H9 (cell line): ENCODE results near the gene CLMN. TPM values are rescaled to one million over a fixed set of nuclear protein-coding genes. Genes with fewer than 3 reads are reported as not detected.

Source experiments
- DNase-seq: peaks from one replicate; pipeline ENCODE4 v3.0.0-alpha.2; 2017
- H2AFZ ChIP-seq: one replicate; pipeline ENCODE4 v1.6.1; 2013; ENCODE audit warnings: mild to moderate bottlenecking, low read length, control low read depth, moderate library complexity
- H2AK5ac ChIP-seq: 2 replicates; pipeline ENCODE4 v1.6.1; 2013; ENCODE audit warnings: low read length, control low read depth, mixed read lengths; ENCODE audit not compliant: insufficient read length
- H2BK120ac ChIP-seq: one replicate; pipeline ENCODE4 v1.6.1; 2013; ENCODE audit warnings: low read depth, mild to moderate bottlenecking, low read length, control low read depth, inconsistent platforms; ENCODE audit not compliant: poor library complexity, severe bottlenecking
- H2BK12ac ChIP-seq: 2 replicates; pipeline ENCODE4 v1.6.1; 2013; ENCODE audit warnings: low read length, control low read depth, mixed read lengths, low read depth; ENCODE audit not compliant: insufficient read length
- H2BK15ac ChIP-seq: 2 replicates; pipeline ENCODE4 v1.6.1; 2013; ENCODE audit warnings: low read depth, low read length, control low read depth
- H2BK20ac ChIP-seq: one replicate; pipeline ENCODE4 v1.6.1; 2013; ENCODE audit warnings: low read depth, mild to moderate bottlenecking, low read length, control low read depth, inconsistent platforms; ENCODE audit not compliant: poor library complexity, severe bottlenecking
- H2BK5ac ChIP-seq: 2 replicates; pipeline ENCODE4 v1.6.1; 2013; ENCODE audit warnings: low read length, control low read depth, mixed read lengths; ENCODE audit not compliant: insufficient read length
- H3K14ac ChIP-seq: 2 replicates; pipeline ENCODE4 v1.6.1; 2013; ENCODE audit warnings: low read length, control low read depth; ENCODE audit not compliant: insufficient read depth
- H3K18ac ChIP-seq: 2 replicates; pipeline ENCODE4 v1.6.1; 2013; ENCODE audit warnings: low read depth, mild to moderate bottlenecking, mixed read lengths, low read length, control low read depth; ENCODE audit not compliant: insufficient read length
- H3K23ac ChIP-seq: 2 replicates; pipeline ENCODE4 v1.6.1; 2013; ENCODE audit warnings: low read length, control low read depth, mixed read lengths, low read depth; ENCODE audit not compliant: insufficient read length
- H3K23me2 ChIP-seq: 2 replicates; pipeline ENCODE4 v1.6.1; 2013; ENCODE audit warnings: low read depth, mild to moderate bottlenecking, mixed read lengths, low read length, control low read depth; ENCODE audit not compliant: insufficient read length, poor library complexity, severe bottlenecking
- H3K27ac ChIP-seq: 2 replicates; pipeline ENCODE4 v1.5.1; 2013; ENCODE audit warnings: low read length, control low read depth, mixed read lengths, low read depth; ENCODE audit not compliant: insufficient read length
- H3K27me3 ChIP-seq: 2 replicates; pipeline ENCODE4 v1.6.1; 2013; ENCODE audit warnings: low read length, control low read depth, inconsistent platforms; ENCODE audit not compliant: insufficient read depth
- H3K4ac ChIP-seq: 2 replicates; pipeline ENCODE4 v1.6.1; 2013; ENCODE audit warnings: low read depth, mild to moderate bottlenecking, control low read depth, inconsistent platforms, low read length, moderate library complexity
- H3K4me1 ChIP-seq: 2 replicates; pipeline ENCODE4 v1.6.1; 2013; ENCODE audit warnings: low read length, control low read depth, inconsistent platforms; ENCODE audit not compliant: insufficient read depth
- H3K4me2 ChIP-seq: 2 replicates; pipeline ENCODE4 v1.6.1; 2013; ENCODE audit warnings: low read length, control low read depth, mixed read lengths; ENCODE audit not compliant: insufficient read length, insufficient read depth
- H3K56ac ChIP-seq: 2 replicates; pipeline ENCODE4 v1.6.1; 2013; ENCODE audit warnings: low read depth, mild to moderate bottlenecking, mixed read lengths, low read length, control low read depth; ENCODE audit not compliant: insufficient read length
- H3K79me1 ChIP-seq: 2 replicates; pipeline ENCODE4 v1.6.1; 2013; ENCODE audit warnings: low read depth, mild to moderate bottlenecking, moderate library complexity, low read length, control low read depth, inconsistent platforms; ENCODE audit not compliant: insufficient read depth, poor library complexity, severe bottlenecking
- H3K79me2 ChIP-seq: 2 replicates; pipeline ENCODE4 v1.6.1; 2013; ENCODE audit warnings: low read length, control low read depth, inconsistent platforms; ENCODE audit not compliant: insufficient read depth
- H3K9ac ChIP-seq: 2 replicates; pipeline ENCODE4 v1.6.1; 2013; ENCODE audit warnings: low read length, control low read depth, mixed read lengths; ENCODE audit not compliant: insufficient read length; ENCODE audit errors: extremely low read depth
- H3K9me3 ChIP-seq: one replicate; pipeline ENCODE4 v1.6.1; 2013; ENCODE audit warnings: low read depth, low read length, inconsistent platforms; ENCODE audit not compliant: control insufficient read depth
- H3T11ph ChIP-seq: one replicate; pipeline ENCODE4 v1.6.1; 2013; ENCODE audit warnings: mild to moderate bottlenecking, low read length, control low read depth, inconsistent platforms
- H4K20me1 ChIP-seq: one replicate; pipeline ENCODE4 v1.6.1; 2013; ENCODE audit not compliant: control insufficient read depth, insufficient read length, insufficient read depth
- H4K5ac ChIP-seq: 2 replicates; pipeline ENCODE4 v1.6.1; 2013; ENCODE audit warnings: low read depth, mild to moderate bottlenecking, mixed read lengths, low read length, control low read depth; ENCODE audit not compliant: insufficient read length
- H4K8ac ChIP-seq: replicated peaks from 2 replicates; pipeline ENCODE4 v1.6.1; 2013; ENCODE audit warnings: low read length, control low read depth, mixed read lengths, low read depth; ENCODE audit not compliant: insufficient read length
- H4K91ac ChIP-seq: 2 replicates; pipeline ENCODE4 v1.6.1; 2013; ENCODE audit warnings: low read depth, mild to moderate bottlenecking, moderate library complexity, mixed read lengths, low read length, control low read depth; ENCODE audit not compliant: insufficient read length
- H3K27ac Mint-ChIP-seq, 3 experiments: 2 replicates in 2 of 3; 3 replicates in 1 of 3; pipeline ENCODE4 v1.8.0; 2020 to 2021; ENCODE audit warnings: mixed read lengths in 3 of 3, mild to moderate bottlenecking in 1 of 3, moderate library complexity in 1 of 3
- H3K27me3 Mint-ChIP-seq: 2 replicates; pipeline ENCODE4 v1.8.0; 2021; ENCODE audit warnings: low read depth, mild to moderate bottlenecking, moderate library complexity, mixed read lengths
- H3K36me3 Mint-ChIP-seq, 3 experiments: 2 replicates in 2 of 3; 3 replicates in 1 of 3; pipeline ENCODE4 v1.8.0; 2020 to 2021; ENCODE audit warnings: low read depth in 3 of 3, mixed read lengths in 3 of 3; ENCODE audit not compliant: insufficient read depth in 1 of 3
- H3K4me1 Mint-ChIP-seq, 2 experiments: 2 replicates each; pipeline ENCODE4 v1.8.0; 2020; ENCODE audit warnings: mixed read lengths in 2 of 2
- H3K4me3 Mint-ChIP-seq, 2 experiments: 2 replicates in 1 of 2; 3 replicates in 1 of 2; pipeline ENCODE4 v1.8.0; 2020 to 2021; ENCODE audit warnings: mild to moderate bottlenecking in 2 of 2, mixed read lengths in 2 of 2, moderate library complexity in 1 of 2
- H3K9me3 Mint-ChIP-seq, 2 experiments: 2 replicates in 1 of 2; 3 replicates in 1 of 2; pipeline ENCODE4 v1.8.0; 2020; ENCODE audit warnings: mild to moderate bottlenecking in 2 of 2, mixed read lengths in 2 of 2, moderate library complexity in 1 of 2
- CTCF ChIP-seq: fragments of 200-600 bp; sonication (generic); conservative IDR thresholded peaks from 3 replicates; pipeline ENCODE4 v1.8.0; 2021; ENCODE audit warnings: antibody characterized with exemption, mild to moderate bottlenecking
- WGBS: extraction: QIAGEN DNeasy Blood & Tissue Kit; methylation state at CpG from one replicate; pipeline ENCODE4 v1.1.7; 2013; ENCODE audit warnings: missing lambda C conversion rate, low lambda C conversion rate, mixed read lengths; ENCODE audit not compliant: insufficient read length; ENCODE audit errors: extremely low coverage; 5-methylcytosine and 5-hydroxymethylcytosine counted together
- total RNA-seq: library from RNA; stranded (reverse); gene quantifications from 2 replicates; pipeline ENCODE4 v1.2.1, GENCODE V29; 2021

The CLMN gene
- total RNA-seq, 1 experiment from 2014 or later: 7.6 TPM

- H3K9me3 ChIP-seq: no peaks in the 10 kb centered on the region
- H3K79me2 ChIP-seq: no peaks in the 10 kb centered on the region
- no peaks in the 10 kb centered on the region for H3K4me1 ChIP-seq
- H3K14ac ChIP-seq: no peak overlapping the region
- no peak overlapping the region for H3K56ac ChIP-seq
- H3K23ac ChIP-seq: no peak overlapping the region
- peaks cover 5% of the 10 kb centered on the region for H3K27me3 Mint-ChIP-seq
- no peak for DNase-seq
- no peak overlapping the region for H2BK120ac ChIP-seq
- H4K5ac ChIP-seq: no peak overlapping the region
- H3K4ac ChIP-seq: no peak overlapping the region
- H2BK5ac ChIP-seq: no peak overlapping the region
- H3K4me1 Mint-ChIP-seq: peaks cover 15 to 21% of the 10 kb centered on the region in 2 experiments
- no peak overlapping the region for H4K91ac ChIP-seq
- no peak overlapping the region for H3K4me3 Mint-ChIP-seq
- H2AK5ac ChIP-seq: no peak overlapping the region
- H3K4me2 ChIP-seq: no peak overlapping the region
- no peak overlapping the region for H3T11ph ChIP-seq
- no peak overlapping the region for H3K18ac ChIP-seq
- H3K27ac Mint-ChIP-seq: no peak overlapping the region
- no CpG with 5 or more reads among the region's 8 CpGs for WGBS
- TF ChIP-seq CTCF: no peak
- H3K36me3 Mint-ChIP-seq: peaks cover 0 to 19% (median 0%) of the 10 kb centered on the region in 3 experiments; a peak in 4 of 7 replicates
- no peak overlapping the region for H2AFZ ChIP-seq
- no peak overlapping the region for H4K8ac ChIP-seq
- no peak overlapping the region for H3K9ac ChIP-seq
- H2BK12ac ChIP-seq: no peak overlapping the region
- no peak overlapping the region for H3K27ac ChIP-seq
- H3K27me3 ChIP-seq: no peaks in the 10 kb centered on the region
- no peaks in the 10 kb centered on the region for H4K20me1 ChIP-seq
- peaks cover 3% of the 10 kb centered on the region for H3K23me2 ChIP-seq
- no peak overlapping the region for H2BK15ac ChIP-seq
- H2BK20ac ChIP-seq: no peak overlapping the region
- peaks cover 7 to 13% of the 10 kb centered on the region in 2 experiments for H3K9me3 Mint-ChIP-seq
- H3K79me1 ChIP-seq: no peaks in the 10 kb centered on the region
Measured at GRCh38 chr14:95297832-95298231, 21.9 kb downstream of the CLMN start.
